ENCODE measurements around the gene UGT2A1.

UGT2A1 gene

DNA sequence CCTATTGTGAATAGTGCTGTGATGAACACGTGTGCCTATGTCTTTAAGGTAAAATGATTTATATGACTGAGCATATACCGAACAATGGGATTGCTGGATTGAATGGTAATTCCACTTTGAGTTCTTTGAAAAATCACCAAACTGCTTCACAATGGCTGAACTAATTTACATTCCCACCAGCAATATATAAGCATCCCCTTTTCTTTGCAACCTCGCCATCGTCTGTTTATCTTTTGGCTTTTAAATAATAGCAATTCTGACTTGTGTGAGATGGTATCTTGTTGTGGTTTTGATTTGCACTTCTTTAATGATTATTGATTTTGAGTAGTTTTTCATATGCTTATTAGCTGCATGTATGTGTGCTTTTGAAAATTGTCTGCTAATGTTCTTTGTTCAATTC lies 31.8 kb upstream of the UGT2A1 start:
- no peak for TF ChIP-seq ZBTB7A (IDR thresholded peaks at IDR 0.05; ENCODE audit: low read depth)
- TF ChIP-seq RAD21 (IDR thresholded peaks at IDR 0.05; ENCODE audit: low read depth): no peak
- no peak for TF ChIP-seq NFIC (IDR thresholded peaks at IDR 0.05)
- TF ChIP-seq TCF12 (IDR thresholded peaks at IDR 0.05; ENCODE audit: low read depth): no peak
- no peak for TF ChIP-seq CEBPB (IDR thresholded peaks at IDR 0.05)
- TF ChIP-seq CREB1 (IDR thresholded peaks at IDR 0.05; ENCODE audit: low read depth): no peak
- TF ChIP-seq YY1 (IDR thresholded peaks at IDR 0.05; ENCODE audit: low read depth): no peak
- TF ChIP-seq, protein P1, sequence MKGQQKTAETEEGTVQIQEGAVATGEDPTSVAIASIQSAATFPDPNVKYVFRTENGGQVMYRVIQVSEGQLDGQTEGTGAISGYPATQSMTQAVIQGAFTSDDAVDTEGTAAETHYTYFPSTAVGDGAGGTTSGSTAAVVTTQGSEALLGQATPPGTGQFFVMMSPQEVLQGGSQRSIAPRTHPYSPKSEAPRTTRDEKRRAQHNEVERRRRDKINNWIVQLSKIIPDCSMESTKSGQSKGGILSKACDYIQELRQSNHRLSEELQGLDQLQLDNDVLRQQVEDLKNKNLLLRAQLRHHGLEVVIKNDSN (IDR thresholded peaks at IDR 0.05): no peak
- no peak for TF ChIP-seq TEAD4 (IDR thresholded peaks at IDR 0.05)
- TF ChIP-seq EP300 (IDR thresholded peaks at IDR 0.05; ENCODE audit: borderline replicate concordance): no peak
- TF ChIP-seq, protein P2, sequence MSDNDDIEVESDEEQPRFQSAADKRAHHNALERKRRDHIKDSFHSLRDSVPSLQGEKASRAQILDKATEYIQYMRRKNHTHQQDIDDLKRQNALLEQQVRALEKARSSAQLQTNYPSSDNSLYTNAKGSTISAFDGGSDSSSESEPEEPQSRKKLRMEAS (IDR thresholded peaks at IDR 0.05): no peak
- no peak for TF ChIP-seq EGR1 (IDR thresholded peaks at IDR 0.05)
- TF ChIP-seq FOXM1 (IDR thresholded peaks at IDR 0.05; ENCODE audit: borderline replicate concordance, low read depth): no peak
- no peak for TF ChIP-seq TAF1 (IDR thresholded peaks at IDR 0.05; ENCODE audit: low read depth)
- TF ChIP-seq, protein P3, sequence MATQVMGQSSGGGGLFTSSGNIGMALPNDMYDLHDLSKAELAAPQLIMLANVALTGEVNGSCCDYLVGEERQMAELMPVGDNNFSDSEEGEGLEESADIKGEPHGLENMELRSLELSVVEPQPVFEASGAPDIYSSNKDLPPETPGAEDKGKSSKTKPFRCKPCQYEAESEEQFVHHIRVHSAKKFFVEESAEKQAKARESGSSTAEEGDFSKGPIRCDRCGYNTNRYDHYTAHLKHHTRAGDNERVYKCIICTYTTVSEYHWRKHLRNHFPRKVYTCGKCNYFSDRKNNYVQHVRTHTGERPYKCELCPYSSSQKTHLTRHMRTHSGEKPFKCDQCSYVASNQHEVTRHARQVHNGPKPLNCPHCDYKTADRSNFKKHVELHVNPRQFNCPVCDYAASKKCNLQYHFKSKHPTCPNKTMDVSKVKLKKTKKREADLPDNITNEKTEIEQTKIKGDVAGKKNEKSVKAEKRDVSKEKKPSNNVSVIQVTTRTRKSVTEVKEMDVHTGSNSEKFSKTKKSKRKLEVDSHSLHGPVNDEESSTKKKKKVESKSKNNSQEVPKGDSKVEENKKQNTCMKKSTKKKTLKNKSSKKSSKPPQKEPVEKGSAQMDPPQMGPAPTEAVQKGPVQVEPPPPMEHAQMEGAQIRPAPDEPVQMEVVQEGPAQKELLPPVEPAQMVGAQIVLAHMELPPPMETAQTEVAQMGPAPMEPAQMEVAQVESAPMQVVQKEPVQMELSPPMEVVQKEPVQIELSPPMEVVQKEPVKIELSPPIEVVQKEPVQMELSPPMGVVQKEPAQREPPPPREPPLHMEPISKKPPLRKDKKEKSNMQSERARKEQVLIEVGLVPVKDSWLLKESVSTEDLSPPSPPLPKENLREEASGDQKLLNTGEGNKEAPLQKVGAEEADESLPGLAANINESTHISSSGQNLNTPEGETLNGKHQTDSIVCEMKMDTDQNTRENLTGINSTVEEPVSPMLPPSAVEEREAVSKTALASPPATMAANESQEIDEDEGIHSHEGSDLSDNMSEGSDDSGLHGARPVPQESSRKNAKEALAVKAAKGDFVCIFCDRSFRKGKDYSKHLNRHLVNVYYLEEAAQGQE (IDR thresholded peaks at IDR 0.05; ENCODE audit: low read depth): no peak

DNA sequence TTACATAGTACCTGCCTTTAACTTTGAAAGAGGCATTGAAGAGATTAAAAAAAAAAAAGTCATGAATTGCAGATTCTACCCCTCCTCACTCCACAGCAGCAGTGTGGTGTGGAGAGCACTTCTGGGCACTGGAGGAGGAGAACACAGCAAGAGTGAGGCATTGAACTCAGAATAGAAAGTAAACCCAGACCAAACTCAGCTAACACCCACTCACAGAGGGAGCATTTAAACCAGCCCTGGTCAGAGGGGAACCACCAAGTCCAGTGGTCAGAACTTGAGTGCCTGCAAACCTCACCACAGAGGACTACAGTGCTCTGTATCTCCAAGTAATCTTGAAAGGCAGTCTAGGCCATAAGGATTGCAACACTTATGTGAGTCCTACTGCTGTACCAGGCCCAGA lies 15.6 kb upstream of the UGT2A1 start:
- TF ChIP-seq TAF1 (IDR thresholded peaks at IDR 0.05; ENCODE audit: low read depth): no peak
- no peak for TF ChIP-seq CREB1 (IDR thresholded peaks at IDR 0.05; ENCODE audit: low read depth)
- TF ChIP-seq ZBTB7A (IDR thresholded peaks at IDR 0.05; ENCODE audit: low read depth): no peak
- TF ChIP-seq FOXM1 (IDR thresholded peaks at IDR 0.05; ENCODE audit: borderline replicate concordance, low read depth): no peak
- TF ChIP-seq, protein P1 (IDR thresholded peaks at IDR 0.05): no peak
- no peak for TF ChIP-seq YY1 (IDR thresholded peaks at IDR 0.05; ENCODE audit: low read depth)
- TF ChIP-seq, protein P3 (IDR thresholded peaks at IDR 0.05; ENCODE audit: low read depth): no peak
- no peak for TF ChIP-seq CEBPB (IDR thresholded peaks at IDR 0.05)
- TF ChIP-seq TCF12 (IDR thresholded peaks at IDR 0.05; ENCODE audit: low read depth): no peak
- TF ChIP-seq, protein P2 (IDR thresholded peaks at IDR 0.05): no peak

DNA sequence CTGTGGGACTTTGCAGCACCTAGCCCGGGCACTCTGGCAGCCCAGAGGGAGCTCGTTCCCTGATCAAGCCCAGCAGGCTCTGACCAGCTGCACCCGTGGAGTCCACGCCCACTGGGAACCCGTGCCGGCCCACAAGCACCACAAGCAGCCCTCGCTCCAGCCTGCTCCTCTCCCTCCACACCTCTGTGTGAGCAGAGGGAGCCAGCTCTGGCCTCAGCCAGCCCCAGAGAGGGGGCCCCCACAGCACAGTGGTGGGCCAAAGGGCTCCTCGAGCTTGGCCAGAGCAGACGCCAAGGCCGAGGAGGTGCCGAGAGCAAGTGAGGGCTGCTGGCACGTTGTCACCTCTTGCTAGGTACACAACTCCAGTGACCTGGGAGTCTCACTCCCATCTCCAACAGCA lies 5.1 kb upstream of the UGT2A1 start:
- no peak for TF ChIP-seq TAF1 (IDR thresholded peaks at IDR 0.05; ENCODE audit: low read depth)
- no peak for TF ChIP-seq YY1 (IDR thresholded peaks at IDR 0.05; ENCODE audit: low read depth)
- TF ChIP-seq, protein P3 (IDR thresholded peaks at IDR 0.05; ENCODE audit: low read depth): no peak
- TF ChIP-seq, protein P2 (IDR thresholded peaks at IDR 0.05): no peak
- no peak for TF ChIP-seq TCF12 (IDR thresholded peaks at IDR 0.05; ENCODE audit: low read depth)
- no peak for TF ChIP-seq FOXM1 (IDR thresholded peaks at IDR 0.05; ENCODE audit: borderline replicate concordance, low read depth)
- no peak for TF ChIP-seq CREB1 (IDR thresholded peaks at IDR 0.05; ENCODE audit: low read depth)
- TF ChIP-seq EGR1 (IDR thresholded peaks at IDR 0.05): no peak
- TF ChIP-seq TEAD4 (IDR thresholded peaks at IDR 0.05): no peak
- TF ChIP-seq CEBPB (IDR thresholded peaks at IDR 0.05): no peak
- TF ChIP-seq EP300 (IDR thresholded peaks at IDR 0.05; ENCODE audit: borderline replicate concordance): no peak
- no peak for TF ChIP-seq NFIC (IDR thresholded peaks at IDR 0.05)
- TF ChIP-seq ZBTB7A (IDR thresholded peaks at IDR 0.05; ENCODE audit: low read depth): no peak
- TF ChIP-seq, protein P1 (IDR thresholded peaks at IDR 0.05): no peak
- no peak for TF ChIP-seq RAD21 (IDR thresholded peaks at IDR 0.05; ENCODE audit: low read depth)

Measured in Ishikawa (cell line).